GM18499 (cell line): ENCODE data around the gene MSMP.

Experiments used
- ATAC-seq: cut with Tn5 transposase; IDR thresholded peaks from one replicate; pipeline ENCODE4 v1.9.1; 2021; ENCODE audit warnings: moderate number of reproducible peaks; ENCODE audit not compliant: insufficient read depth, unreplicated experiment

The MSMP gene

GRCh38 chr9:35703906-35704672, 50.0 kb downstream of the MSMP start:
- ATAC-seq, result no peak
